IMR-90 (cell line): ENCODE results near the gene HECW1. TPM values are rescaled to one million over a fixed set of nuclear protein-coding genes. Genes with fewer than 3 reads are reported as not detected.

ENCODE experiments used
- ATAC-seq: fragments of 200-7000 bp; cut with Tn5 transposase; 2 replicates; pipeline ENCODE4 v1.9.1; 2020; ENCODE audit warnings: low read depth, mild to moderate bottlenecking, moderate library complexity
- BruUV-seq: library from RNA; stranded (reverse); fragments of 400-500 nt; replicated peaks from 2 replicates; lab custom pipeline; 2021; lab: Mats Ljungman, UMichigan
- CTCF ChIA-PET: fragments of 300-600 bp; formaldehyde crosslinking; extraction: SDS; loops from one replicate; lab custom pipeline; 2021; ENCODE audit warnings: antibody characterized with exemption; lab: Yijun Ruan, JAX
- POLR2A ChIA-PET: fragments of 300-600 bp; sonication (Branson Sonifier 250); formaldehyde crosslinking; loops from one replicate; lab custom pipeline; 2022; ENCODE audit warnings: antibody characterized with exemption; ENCODE audit not compliant: unreplicated experiment; lab: Charles Lee
- DNase-seq: peaks from one replicate; pipeline ENCODE4 v3.0.0; 2013
- H2AFZ ChIP-seq: replicated peaks from 2 replicates; pipeline ENCODE3; 2013; ENCODE audit warnings: low read length, mild to moderate bottlenecking; ENCODE audit not compliant: poor library complexity
- H2AK5ac ChIP-seq: 2 replicates; pipeline ENCODE4 v1.6.1; 2013; ENCODE audit warnings: low read depth, low read length, inconsistent platforms
- H2AK9ac ChIP-seq: replicated peaks from 2 replicates; pipeline ENCODE3; 2013; ENCODE audit warnings: mild to moderate bottlenecking, low read depth, low read length, moderate library complexity; ENCODE audit not compliant: poor library complexity
- H2BK120ac ChIP-seq: 2 replicates; pipeline ENCODE4 v1.6.1; 2013; ENCODE audit warnings: low read depth, low read length, inconsistent platforms
- H2BK15ac ChIP-seq: 3 replicates; pipeline ENCODE4 v1.6.1; 2013; ENCODE audit warnings: low read depth, low read length, inconsistent platforms
- H2BK20ac ChIP-seq: 2 replicates; pipeline ENCODE4 v1.6.1; 2013; ENCODE audit warnings: low read depth, mild to moderate bottlenecking, inconsistent platforms, low read length, moderate library complexity
- H2BK5ac ChIP-seq: 2 replicates; pipeline ENCODE4 v1.6.1; 2013; ENCODE audit warnings: mild to moderate bottlenecking, low read depth, low read length, inconsistent platforms; ENCODE audit not compliant: poor library complexity, severe bottlenecking
- H3K14ac ChIP-seq: replicated peaks from 2 replicates; pipeline ENCODE4 v1.6.1; 2013; ENCODE audit warnings: low read depth, low read length, inconsistent platforms
- H3K18ac ChIP-seq: 2 replicates; pipeline ENCODE4 v1.6.1; 2013; ENCODE audit warnings: low read depth, low read length, control low read depth
- H3K23ac ChIP-seq: 2 replicates; pipeline ENCODE4 v1.6.1; 2013; ENCODE audit warnings: low read depth, low read length, inconsistent platforms
- H3K27ac ChIP-seq: 2 replicates; pipeline ENCODE4 v1.5.1; 2013; ENCODE audit warnings: mild to moderate bottlenecking, control low read depth, low read length; ENCODE audit not compliant: insufficient read depth
- H3K27me3 ChIP-seq: 2 replicates; pipeline ENCODE4 v1.6.1; 2013; ENCODE audit warnings: low read length; ENCODE audit not compliant: control insufficient read depth, insufficient read depth
- H3K36me3 ChIP-seq: 2 replicates; pipeline ENCODE4 v1.6.1; 2013; ENCODE audit warnings: low read length, mixed read lengths; ENCODE audit not compliant: control insufficient read depth, insufficient read depth
- H3K4ac ChIP-seq: 2 replicates; pipeline ENCODE4 v1.6.1; 2013; ENCODE audit warnings: low read depth, low read length, inconsistent platforms
- H3K4me1 ChIP-seq: 2 replicates; pipeline ENCODE4 v1.6.1; 2013; ENCODE audit warnings: low read length, mixed read lengths; ENCODE audit not compliant: control insufficient read depth, insufficient read depth
- H3K4me2 ChIP-seq: 2 replicates; pipeline ENCODE4 v1.6.1; 2013; ENCODE audit warnings: low read depth, mild to moderate bottlenecking, control low read depth, low read length, moderate library complexity
- H3K4me3 ChIP-seq: 2 replicates; pipeline ENCODE4 v1.5.1; 2013; ENCODE audit warnings: low read depth, mild to moderate bottlenecking, control low read depth, low read length, moderate library complexity; ENCODE audit not compliant: insufficient read depth
- H3K56ac ChIP-seq: 2 replicates; pipeline ENCODE4 v1.6.1; 2013; ENCODE audit warnings: low read length, inconsistent platforms; ENCODE audit not compliant: insufficient read depth; ENCODE audit errors: extremely low read depth
- H3K79me1 ChIP-seq, 2 experiments: 2 replicates each; pipeline ENCODE4 v1.6.1; 2013; ENCODE audit warnings: low read length in 2 of 2, inconsistent platforms in 1 of 2, low read depth in 1 of 2
- H3K9ac ChIP-seq: 2 replicates; pipeline ENCODE4 v1.6.1; 2013; ENCODE audit warnings: low read depth, low read length, control low read depth
- H3K9me1 ChIP-seq: 2 replicates; pipeline ENCODE4 v1.6.1; 2013; ENCODE audit warnings: low read length, inconsistent platforms; ENCODE audit not compliant: insufficient read depth
- H3K9me3 ChIP-seq: 2 replicates; pipeline ENCODE4 v1.6.1; 2013; ENCODE audit warnings: low read length; ENCODE audit not compliant: control insufficient read depth, insufficient read depth
- H4K20me1 ChIP-seq: 2 replicates; pipeline ENCODE4 v1.6.1; 2013; ENCODE audit warnings: low read length, inconsistent platforms; ENCODE audit not compliant: insufficient read depth
- H4K5ac ChIP-seq: 2 replicates; pipeline ENCODE4 v1.6.1; 2013; ENCODE audit warnings: mild to moderate bottlenecking, low read depth, low read length, control low read depth
- H4K8ac ChIP-seq, 2 experiments: 2 replicates each; pipeline ENCODE4 v1.6.1; 2013; ENCODE audit warnings: low read depth in 2 of 2, low read length in 2 of 2, control low read depth in 1 of 2, inconsistent platforms in 1 of 2
- H4K91ac ChIP-seq: 2 replicates; pipeline ENCODE4 v1.6.1; 2013; ENCODE audit warnings: low read depth, low read length, inconsistent platforms; ENCODE audit not compliant: insufficient read depth
- CHD1 ChIP-seq: IDR thresholded peaks from 2 replicates; pipeline ENCODE4 v1.6.1; 2012; ENCODE audit warnings: low read depth, low read length, improper control_type of control experiment
- ELK1 ChIP-seq: fragments of 150-350 bp; IDR thresholded peaks from 2 replicates; pipeline ENCODE4 v1.6.1; 2016; ENCODE audit warnings: low read depth, mild to moderate bottlenecking, low read length, moderate library complexity, borderline replicate concordance
- MAFK ChIP-seq: IDR thresholded peaks from 2 replicates; pipeline ENCODE4 v1.6.1; 2012; ENCODE audit warnings: low read depth, low read length, improper control_type of control experiment
- MAZ ChIP-seq: IDR thresholded peaks from 2 replicates; pipeline ENCODE4 v1.6.1; 2012; ENCODE audit warnings: low read depth, mild to moderate bottlenecking, low read length, improper control_type of control experiment, moderate library complexity, borderline replicate concordance
- RAD21 ChIP-seq: IDR thresholded peaks from 2 replicates; pipeline ENCODE4 v1.6.1; 2012; ENCODE audit warnings: low read length, improper control_type of control experiment
- SMC3 ChIP-seq: fragments of 150-350 bp; IDR thresholded peaks from 2 replicates; pipeline ENCODE4 v1.6.1; 2016; ENCODE audit warnings: low read depth, mild to moderate bottlenecking, antibody characterized with exemption, low read length, moderate library complexity
- WGBS, 2 experiments: methylation state at CpG; one replicate each; pipeline versions ENCODE4 v1.1.5 to v1.1.7; 2013; ENCODE audit warnings: missing lambda C conversion rate in 2 of 2; ENCODE audit not compliant: insufficient read length in 1 of 2; ENCODE audit errors: extremely low coverage in 2 of 2; 5-methylcytosine and 5-hydroxymethylcytosine counted together
- dilution Hi-C: fragments of 300-500 bp; cut with HindIII; formaldehyde crosslinking; loops from one replicate; pipeline ENCODE4 v1.14.3; 2018; ENCODE audit warnings: low sequenced_read_pairs; ENCODE audit not compliant: unreplicated experiment
- in situ Hi-C: fragments of 300-500 bp; cut with MboI; formaldehyde crosslinking; loops from 3 replicates; pipeline ENCODE4 v1.14.3; 2019; ENCODE audit warnings: low sequenced_read_pairs, inconsistent platforms, mixed read lengths
- intact Hi-C: fragments of 100-400 bp; cut with micrococcal nuclease; formaldehyde crosslinking; loops from 2 replicates; pipeline ENCODE4 v1.10.0; 2022
- polyA plus RNA-seq, 3 experiments: library from polyadenylated mRNA; depleted of rRNA; stranded (reverse); fragments of >200 nt; gene quantifications; 2 replicates each; pipeline ENCODE4 v1.2.3, GENCODE V29; 2012; ENCODE audit warnings: low replicate concordance in 1 of 3
- total RNA-seq: library from RNA; depleted of rRNA; stranded (reverse); fragments of >200 nt; gene quantifications from 2 replicates; pipeline ENCODE4 v1.2.3, GENCODE V29; 2012
- TF ChIP-seq, protein P1 (sequence below): fragments of 150-350 bp; IDR thresholded peaks from 2 replicates; pipeline ENCODE4 v1.6.1; 2017; ENCODE audit warnings: mild to moderate bottlenecking, antibody characterized with exemption, low read length, low read depth

HECW1 gene
- total and polyA plus RNA-seq, 2 of the 4 experiments (the other 2 are of a cell fraction): 0.56 to 1.3 TPM

DNA sequence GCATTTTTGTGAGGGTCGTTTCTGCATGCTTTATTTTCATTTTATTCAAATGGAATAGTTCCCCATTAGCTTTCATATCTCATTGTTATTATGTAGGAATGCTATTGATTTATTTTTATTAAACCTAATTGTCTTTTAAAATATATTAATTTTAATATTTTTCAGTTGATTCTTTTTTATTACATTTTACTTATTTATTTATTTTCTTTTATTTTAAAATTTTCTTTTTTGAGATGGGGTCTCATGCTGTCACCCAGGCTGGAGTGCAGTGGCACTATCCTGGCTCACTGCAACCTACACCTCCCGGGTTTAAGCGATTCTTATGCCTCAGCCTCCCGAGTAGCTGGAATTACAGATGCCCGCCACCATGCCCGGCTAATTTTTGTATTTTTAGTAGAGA lies 463.1 kb downstream of the HECW1 start:
- Histone ChIP-seq H2BK5ac (no peak overlapping the region), H2BK20ac (no peak overlapping the region), H3K9me1 (peaks cover 5% of the 10 kb centered on the region; the same call in 1 of the 2 replicates), H3K18ac (no peak overlapping the region), H4K20me1 (no peaks in the 10 kb centered on the region), H2AK5ac (no peak overlapping the region), H3K79me1 (no peaks in the 10 kb centered on the region), H4K8ac (no peak overlapping the region), H3K36me3 (no peaks in the 10 kb centered on the region), H4K91ac (no peak overlapping the region), H2BK120ac (no peak overlapping the region), H2AFZ (no peak overlapping the region), H3K4me2 (no peak overlapping the region), H3K9ac (no peak overlapping the region), H3K56ac (no peak overlapping the region), H3K4ac (no peak overlapping the region), H3K23ac (no peak overlapping the region), H3K14ac (no peak overlapping the region), H3K4me1 (peaks cover 6% of the 10 kb centered on the region), H2AK9ac (no peak overlapping the region), H3K4me3 (no peak overlapping the region), H2BK15ac (no peak overlapping the region), H3K9me3 (no peaks in the 10 kb centered on the region), H3K27me3 (no peaks in the 10 kb centered on the region), H4K5ac (no peak overlapping the region), H3K27ac (no peak overlapping the region)
- TF ChIP-seq MAZ (no peak), CHD1 (no peak), ELK1 (no peak), SMC3 (no peak), RAD21 (no peak), MAFK (no peak)
- TF ChIP-seq, protein P1, sequence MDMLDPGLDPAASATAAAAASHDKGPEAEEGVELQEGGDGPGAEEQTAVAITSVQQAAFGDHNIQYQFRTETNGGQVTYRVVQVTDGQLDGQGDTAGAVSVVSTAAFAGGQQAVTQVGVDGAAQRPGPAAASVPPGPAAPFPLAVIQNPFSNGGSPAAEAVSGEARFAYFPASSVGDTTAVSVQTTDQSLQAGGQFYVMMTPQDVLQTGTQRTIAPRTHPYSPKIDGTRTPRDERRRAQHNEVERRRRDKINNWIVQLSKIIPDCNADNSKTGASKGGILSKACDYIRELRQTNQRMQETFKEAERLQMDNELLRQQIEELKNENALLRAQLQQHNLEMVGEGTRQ: no peak
- WGBS, 2 experiments: 100% methylated on average over 2 of the region's 6 CpGs; no CpG with 5 or more reads in 1 of the 2 experiments
- in situ Hi-C loops: no loop called here
- no TSS peak for BruUV-seq
- intact Hi-C loops: no loop called here
- POLR2A ChIA-PET: no interaction called here
- dilution Hi-C loops: no loop called here
- ATAC-seq (no peak), DNase-seq (no peak)
- CTCF ChIA-PET: no interaction called here
